Activated CD4-positive, alpha-beta T cell treated with anti-CD3 and anti-CD28 coated beads, Interleukin-2, amount 50 U/mL, for 1 hour (primary cell): ENCODE results near the gene TOR2A.

Experiments used
- DNase-seq: peaks from one replicate; pipeline ENCODE4 v3.0.0-alpha.2; 2020

Gene TOR2A

DNA sequence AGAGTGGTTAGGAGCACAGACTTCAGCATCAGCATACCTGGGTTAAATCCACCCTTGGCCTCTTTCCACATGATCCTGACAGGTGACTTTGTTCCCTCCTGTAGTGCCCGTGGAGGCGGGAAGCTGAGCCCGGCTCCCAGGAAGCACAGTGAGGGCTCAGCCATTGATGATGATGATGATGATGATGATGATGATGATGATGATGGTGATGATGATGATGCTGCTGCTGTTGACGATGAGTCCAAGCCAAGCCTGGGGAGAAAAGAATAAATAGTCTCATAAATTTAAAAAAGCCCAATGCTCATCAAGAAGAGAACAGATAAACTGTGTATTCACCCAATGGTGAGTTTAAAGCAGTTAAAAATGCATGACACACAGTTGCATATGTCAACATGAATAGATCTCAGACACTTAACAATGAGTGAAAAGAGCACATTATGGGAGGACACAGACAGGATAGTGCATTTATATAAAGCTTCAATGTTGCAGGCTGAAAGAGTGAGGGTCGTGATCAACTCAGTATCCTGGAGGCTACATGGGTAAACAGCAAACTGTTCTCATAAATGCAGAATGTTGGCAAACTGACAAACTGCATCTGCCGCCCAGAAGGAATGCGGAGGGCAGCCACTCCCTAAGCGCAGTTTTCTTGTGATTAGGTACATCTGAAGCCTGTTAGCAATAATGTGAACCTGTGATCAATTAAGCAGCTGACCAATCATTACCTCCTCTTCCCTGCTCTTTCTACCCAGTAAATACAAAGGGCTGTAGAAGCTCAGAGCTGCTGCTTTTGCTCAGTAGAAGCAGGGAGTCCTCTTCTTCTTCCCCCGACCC is 40.0 kb downstream of the TOR2A start:
- DNase-seq, result no peak

DNA sequence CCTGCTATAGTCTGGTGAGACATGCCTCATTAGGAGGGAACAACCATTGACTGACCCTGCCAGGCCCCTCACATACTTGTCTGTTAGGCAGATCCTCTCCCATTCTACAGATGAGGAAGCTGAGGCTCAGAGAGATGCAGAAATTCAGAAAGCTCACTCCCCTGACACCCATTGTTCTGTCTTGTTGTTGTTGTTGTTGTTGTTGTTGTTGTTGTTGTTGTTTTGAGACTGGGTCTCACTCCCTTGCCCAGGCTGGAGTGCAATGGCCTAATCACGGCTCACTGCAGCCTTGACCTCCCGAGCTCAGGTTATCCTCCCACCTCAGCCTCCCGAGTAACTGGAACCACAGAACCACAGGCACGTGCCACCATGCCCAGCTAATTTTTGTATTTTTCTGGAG is 41.4 kb downstream of the TOR2A start:
- DNase-seq, result no peak

DNA sequence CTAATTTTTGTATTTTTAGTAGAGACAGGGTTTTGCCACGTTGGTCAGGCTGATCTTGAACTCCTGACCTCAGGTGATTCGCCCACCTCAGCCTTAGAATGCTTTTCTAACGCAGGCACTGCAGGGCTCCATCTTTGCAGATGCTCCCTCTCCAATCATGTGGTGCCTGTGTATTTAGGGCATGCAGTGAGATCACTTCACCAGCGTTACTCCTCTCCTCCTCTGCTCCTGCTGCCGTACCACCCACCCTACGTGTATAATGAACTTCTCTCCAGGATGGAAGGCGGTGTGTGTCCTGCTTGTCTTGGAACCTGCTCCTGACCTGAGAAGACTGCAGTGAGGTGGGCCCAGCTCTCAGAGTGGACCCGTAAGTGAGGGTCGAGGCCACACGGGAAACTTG is 42.0 kb downstream of the TOR2A start:
- DNase-seq, result no peak

DNA sequence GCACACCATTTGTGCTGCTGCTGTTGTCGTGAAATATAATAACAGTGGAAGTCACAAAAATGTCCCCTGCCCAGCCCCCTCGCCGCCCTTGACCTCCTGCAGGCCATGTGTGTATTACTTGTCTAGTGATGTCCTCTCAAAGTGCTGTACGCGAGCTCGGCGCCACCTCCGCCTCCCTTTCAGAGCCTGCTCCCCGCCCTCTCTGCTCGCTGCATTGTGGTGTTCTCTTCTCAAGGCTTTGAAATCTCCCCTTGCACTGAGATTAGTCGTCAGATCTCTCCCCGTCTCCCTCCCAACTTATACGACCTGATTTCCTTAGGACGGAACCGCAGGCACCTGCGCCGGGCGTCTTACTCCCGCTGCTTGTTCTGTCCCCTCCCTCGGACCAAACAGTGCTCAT is 43.0 kb downstream of the TOR2A start:
- no peak for DNase-seq

DNA sequence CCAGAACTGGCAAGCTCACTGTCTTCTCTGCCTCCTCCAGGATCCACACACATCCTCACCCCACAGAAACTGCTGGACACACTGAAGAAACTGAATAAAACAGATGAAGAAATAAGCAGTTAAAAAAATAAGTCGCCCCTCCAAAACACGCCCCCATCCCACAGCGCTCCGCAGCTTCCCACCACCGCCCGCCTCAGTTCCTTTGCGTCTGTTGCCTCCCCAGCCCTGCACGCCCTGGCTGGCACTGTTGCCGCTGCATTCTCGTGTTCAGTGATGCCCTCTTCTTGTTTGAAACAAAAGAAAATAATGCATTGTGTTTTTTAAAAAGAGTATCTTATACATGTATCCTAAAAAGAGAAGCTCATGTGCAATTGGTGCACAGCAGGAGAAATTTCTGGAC is 44.4 kb downstream of the TOR2A start:
- no peak for DNase-seq

DNA sequence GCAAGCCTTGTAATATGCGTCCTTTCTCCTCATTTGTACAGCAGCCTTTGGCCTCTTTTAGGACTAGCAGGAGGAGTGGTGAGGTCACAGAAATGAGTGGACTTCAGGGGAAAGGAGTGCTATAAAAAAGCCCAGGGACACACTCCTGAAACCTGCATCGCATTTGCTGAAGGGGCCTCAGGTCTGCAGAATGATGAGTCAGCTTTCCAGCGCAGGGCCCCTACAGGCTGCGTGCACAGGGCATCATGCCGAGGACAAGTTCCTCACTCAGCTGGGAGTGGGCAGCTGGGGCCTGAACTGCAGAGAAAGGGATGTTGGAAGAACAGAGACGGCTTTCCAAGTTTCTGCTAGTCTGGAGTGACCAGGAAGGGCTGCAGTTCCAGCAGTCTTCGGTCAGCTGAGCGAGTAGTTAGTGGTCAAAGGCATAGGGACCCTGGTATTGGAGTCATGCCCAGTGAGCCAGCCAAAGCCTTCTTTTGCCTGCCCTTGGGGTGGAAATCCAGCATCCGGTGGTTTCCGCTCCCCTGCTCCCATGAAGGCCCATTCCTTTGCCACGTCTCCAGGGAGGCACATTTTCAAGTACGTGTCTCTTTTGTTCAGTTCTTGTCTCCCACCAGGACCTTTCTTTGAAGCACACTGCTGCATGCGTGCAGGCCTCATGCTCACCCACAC is 45.6 kb downstream of the TOR2A start:
- DNase-seq, result no peak

DNA sequence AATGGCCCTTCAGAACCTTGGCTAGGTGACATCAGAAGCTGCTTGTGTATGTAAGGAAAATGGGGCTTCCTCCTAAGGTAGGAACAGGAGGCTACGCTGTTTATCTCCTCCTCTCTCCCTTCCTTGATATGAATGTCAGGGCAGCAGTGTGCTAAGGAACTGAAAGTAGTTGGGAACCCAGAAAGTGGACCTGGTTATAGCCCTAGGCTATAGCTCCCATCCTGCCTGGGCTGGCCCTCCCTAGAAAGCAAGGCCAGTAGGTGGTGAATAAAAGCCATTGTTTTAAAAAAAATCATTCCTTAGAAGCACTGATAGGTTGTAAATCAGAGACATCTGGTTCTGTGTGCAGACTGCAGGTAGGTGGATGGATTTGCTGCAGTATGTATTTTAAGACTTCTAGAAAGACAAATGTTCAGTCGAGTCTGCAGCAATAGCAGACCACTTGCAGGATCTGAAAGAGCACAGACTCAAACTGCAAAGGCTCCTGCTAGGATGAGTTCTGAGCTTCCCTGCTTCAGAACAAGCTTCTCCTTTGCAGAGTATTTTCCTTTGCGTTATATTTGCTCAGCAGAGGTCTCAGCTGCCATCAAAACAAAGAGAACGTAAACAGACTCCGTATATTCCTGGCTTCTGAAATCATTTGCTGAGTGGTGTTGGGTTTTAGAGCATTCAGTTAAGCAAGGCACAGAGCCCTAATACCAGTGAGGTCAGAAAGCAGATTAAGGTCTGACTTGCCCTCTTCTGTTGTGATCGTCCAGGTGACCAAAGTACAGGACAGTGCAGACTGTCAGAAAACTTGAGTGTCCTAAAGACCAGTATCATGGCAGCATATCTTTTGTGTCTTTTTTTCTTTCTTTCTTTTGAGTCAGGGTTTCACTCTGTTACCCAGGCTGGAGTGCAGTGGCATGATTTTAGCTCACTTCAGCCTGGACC is 48.4 kb downstream of the TOR2A start:
- DNase-seq, result no peak

DNA sequence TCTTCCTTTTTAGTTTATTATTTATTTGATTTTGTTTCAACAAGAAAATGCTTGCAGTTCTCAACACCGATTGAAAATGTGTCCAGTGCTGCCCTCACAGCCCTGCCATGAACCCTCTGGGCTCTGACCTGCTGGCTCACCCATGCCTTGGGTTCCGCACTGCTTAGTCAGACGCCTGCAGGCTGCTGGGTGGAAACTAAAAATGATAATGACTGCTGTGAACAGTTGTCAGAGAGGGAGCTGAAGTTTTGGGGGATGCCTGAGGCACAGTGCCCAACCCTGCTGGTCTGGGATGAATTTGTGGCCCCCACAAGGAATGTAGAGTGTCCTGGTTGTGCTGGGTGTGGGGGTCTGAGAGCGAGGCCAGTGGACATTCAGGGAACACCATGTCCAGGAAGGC is 50.5 kb downstream of the TOR2A start:
- no peak for DNase-seq

DNA sequence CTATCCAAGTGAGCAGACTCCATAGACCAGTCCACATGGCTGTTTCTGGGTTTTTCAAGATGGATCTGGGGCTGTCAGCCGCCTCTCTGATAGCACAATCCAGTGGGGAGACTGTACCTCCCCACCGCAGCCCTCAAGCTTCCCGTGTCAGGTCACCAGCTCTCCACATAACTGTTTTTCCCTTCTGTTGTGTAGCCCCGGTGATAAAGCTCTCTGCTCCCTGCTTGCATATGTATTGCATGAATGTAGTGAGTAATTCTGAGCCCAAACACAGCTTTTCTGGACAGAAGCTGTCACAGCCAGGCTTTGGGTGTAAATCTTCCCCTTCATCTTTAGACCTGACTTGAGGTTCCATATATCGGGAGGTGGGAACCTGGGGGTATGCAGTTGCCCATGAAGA is 51.4 kb downstream of the TOR2A start:
- DNase-seq, result no peak

DNA sequence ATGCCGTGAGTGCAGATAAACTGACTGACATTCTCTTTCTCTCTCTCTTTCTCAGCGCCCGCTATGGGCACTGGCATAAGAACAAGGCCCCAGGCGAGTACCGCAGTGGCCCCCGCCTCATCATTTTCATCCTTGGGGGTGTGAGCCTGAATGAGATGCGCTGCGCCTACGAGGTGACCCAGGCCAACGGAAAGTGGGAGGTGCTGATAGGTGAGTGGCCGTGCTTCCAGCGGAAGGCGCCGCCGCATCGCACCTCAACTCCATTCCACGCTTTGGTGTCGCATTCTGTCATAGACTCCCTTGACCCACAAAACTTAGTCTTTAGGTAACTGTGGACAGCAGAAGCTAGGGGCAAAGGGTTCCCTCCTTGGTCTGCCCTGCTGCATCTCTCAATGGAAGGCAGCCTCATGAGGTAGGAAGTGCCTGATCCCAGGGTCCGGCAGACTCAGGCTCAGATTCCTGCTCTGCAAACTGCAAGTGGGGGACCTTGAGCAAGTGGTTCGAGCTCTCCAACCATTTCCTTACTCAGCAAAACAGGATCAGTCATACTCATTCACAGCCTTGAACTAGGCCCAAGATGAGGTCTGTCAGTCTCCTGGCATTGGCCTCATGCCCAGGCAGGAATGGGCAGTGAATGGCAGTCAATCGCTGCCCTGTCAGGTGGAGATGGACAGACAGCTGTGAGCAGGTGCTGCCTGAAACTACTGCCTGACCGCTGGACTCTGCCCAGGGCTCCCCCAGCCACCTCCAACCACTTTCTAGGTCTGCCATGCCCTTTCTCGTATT is 52.5 kb downstream of the TOR2A start:
- DNase-seq, result no peak
